Activated T-cell treated with anti-CD3 and anti-CD28 coated beads, Interleukin-2, amount 50 U/mL, for 24 hours (primary cell): ENCODE results near the gene INPP5E.
A peak's percentile ranks its signal among the peaks of the same experiment; 100 is the strongest.

Source experiments
- DNase-seq: peaks from one replicate; pipeline ENCODE4 v3.0.0-alpha.2; 2020
- H3K27ac Mint-ChIP-seq: 2 replicates; pipeline ENCODE4 v1.8.0; 2020; ENCODE audit warnings: mild to moderate bottlenecking, mixed read lengths
- H3K27me3 Mint-ChIP-seq: 2 replicates; pipeline ENCODE4 v1.8.0; 2020; ENCODE audit warnings: mixed read lengths
- H3K36me3 Mint-ChIP-seq: 2 replicates; pipeline ENCODE4 v1.8.0; 2020; ENCODE audit warnings: low read depth, mixed read lengths
- H3K4me1 Mint-ChIP-seq: 2 replicates; pipeline ENCODE4 v1.8.0; 2020; ENCODE audit warnings: low read depth, mixed read lengths
- H3K4me3 Mint-ChIP-seq: 2 replicates; pipeline ENCODE4 v1.8.0; 2020; ENCODE audit warnings: mild to moderate bottlenecking, moderate library complexity, mixed read lengths
- H3K9me3 Mint-ChIP-seq: 2 replicates; pipeline ENCODE4 v1.8.0; 2020; ENCODE audit warnings: mixed read lengths

INPP5E gene

GRCh38 chr9:136389396-136389795, 50.2 kb downstream of the INPP5E start:
- Mint-ChIP-seq H3K4me3 (no peak overlapping the region), H3K27me3 (no peaks in the 10 kb centered on the region), H3K36me3 (peaks cover 95% of the 10 kb centered on the region), H3K4me1 (peaks cover 27% of the 10 kb centered on the region), H3K27ac (no peak overlapping the region), H3K9me3 (no peaks in the 10 kb centered on the region)
- DNase-seq: no peak

DNA sequence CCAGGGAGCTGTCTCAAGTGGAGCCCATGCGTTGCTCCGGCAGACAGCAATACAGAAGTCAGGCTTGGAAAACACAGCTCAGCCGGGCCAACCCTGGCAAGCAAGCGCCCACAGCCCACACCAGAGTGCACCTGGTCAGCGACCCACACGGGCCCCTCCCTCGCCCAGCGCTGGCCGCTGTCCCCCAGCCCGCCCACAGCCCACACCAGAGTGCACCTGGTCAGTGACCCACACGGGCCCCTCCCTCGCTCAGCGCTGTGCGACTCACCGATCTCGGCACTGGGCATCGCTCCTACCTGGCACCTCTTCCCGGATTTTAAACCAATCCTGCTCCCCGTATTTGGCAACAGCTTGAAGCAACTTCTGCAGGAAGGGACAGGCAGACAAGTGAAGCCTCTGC, 52.4 kb downstream of the INPP5E start:
- H3K27me3 Mint-ChIP-seq: no peaks in the 10 kb centered on the region
- H3K36me3 Mint-ChIP-seq: peaks cover 92% of the 10 kb centered on the region
- H3K4me3 Mint-ChIP-seq: no peak overlapping the region
- H3K9me3 Mint-ChIP-seq: no peaks in the 10 kb centered on the region
- DNase-seq: no peak
- H3K4me1 Mint-ChIP-seq: peaks cover 30% of the 10 kb centered on the region
- no peak overlapping the region for H3K27ac Mint-ChIP-seq

DNA sequence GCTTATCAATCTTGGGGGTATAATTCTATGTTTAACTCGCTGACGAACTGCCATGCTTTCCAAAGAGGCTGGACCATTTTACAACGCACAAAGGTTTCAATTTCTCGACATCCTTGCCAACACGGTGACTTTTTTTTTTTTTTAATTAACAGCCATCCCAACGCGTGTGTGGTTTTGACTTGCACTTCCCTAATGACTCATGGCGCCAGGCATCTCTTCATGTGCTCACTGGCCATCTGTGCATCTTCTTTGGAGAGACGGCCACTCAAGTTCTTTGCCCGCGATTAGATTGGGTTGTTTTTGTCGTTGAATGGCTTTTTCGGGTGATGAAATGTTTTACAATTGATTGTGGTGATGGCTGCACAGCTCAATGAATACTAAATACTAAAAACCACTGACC, 53.6 kb downstream of the INPP5E start:
- Mint-ChIP-seq H3K4me3 (peak overlapping the region; percentile 3), H3K27ac (peak overlapping the region; percentile 42), H3K36me3 (peaks cover 90% of the 10 kb centered on the region), H3K9me3 (no peaks in the 10 kb centered on the region), H3K4me1 (peaks cover 30% of the 10 kb centered on the region), H3K27me3 (no peaks in the 10 kb centered on the region)
- DNase-seq: no peak

- H3K36me3 Mint-ChIP-seq: peaks cover 88% of the 10 kb centered on the region
- peak overlapping the region; percentile 39 for H3K27ac Mint-ChIP-seq
- no peaks in the 10 kb centered on the region for H3K27me3 Mint-ChIP-seq
- peaks cover 30% of the 10 kb centered on the region for H3K4me1 Mint-ChIP-seq
- H3K9me3 Mint-ChIP-seq: no peaks in the 10 kb centered on the region
- no peak for DNase-seq
- no peak overlapping the region for H3K4me3 Mint-ChIP-seq
These were observed 54.6 kb downstream of the INPP5E start for GRCh38 chr9:136385015-136385414.

DNA sequence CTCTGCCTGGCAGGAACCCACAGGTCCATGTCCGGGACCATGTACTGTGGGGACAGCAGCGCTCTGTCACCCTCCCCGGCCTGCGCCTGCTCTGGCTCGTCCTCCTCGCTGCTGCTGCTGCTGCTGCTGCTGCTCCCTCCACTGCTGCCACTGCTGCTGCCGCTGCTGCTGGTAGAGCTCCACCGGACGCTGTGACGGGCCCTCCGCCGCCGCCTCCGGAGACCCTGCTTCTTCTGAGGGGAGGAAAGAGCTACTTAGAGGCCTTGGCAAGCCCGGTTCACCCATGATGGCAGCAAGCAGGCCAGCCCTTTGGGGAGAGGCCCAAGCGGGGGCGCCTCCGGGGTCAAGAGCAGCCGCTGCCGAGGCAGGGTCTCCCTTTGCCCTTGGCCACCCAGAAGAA, 56.2 kb downstream of the INPP5E start:
- Mint-ChIP-seq H3K4me1 (peaks cover 30% of the 10 kb centered on the region), H3K9me3 (no peaks in the 10 kb centered on the region), H3K36me3 (peaks cover 88% of the 10 kb centered on the region), H3K27ac (no peak overlapping the region), H3K4me3 (no peak overlapping the region), H3K27me3 (no peaks in the 10 kb centered on the region)
- no peak for DNase-seq

- H3K36me3 Mint-ChIP-seq: peaks cover 79% of the 10 kb centered on the region
- no peak for DNase-seq
- H3K27me3 Mint-ChIP-seq: no peaks in the 10 kb centered on the region
- H3K9me3 Mint-ChIP-seq: no peaks in the 10 kb centered on the region
- peaks cover 25% of the 10 kb centered on the region for H3K4me1 Mint-ChIP-seq
- H3K27ac Mint-ChIP-seq: no peak overlapping the region
- H3K4me3 Mint-ChIP-seq: no peak overlapping the region
These were observed 57.6 kb downstream of the INPP5E start for GRCh38 chr9:136381966-136382513.

DNA sequence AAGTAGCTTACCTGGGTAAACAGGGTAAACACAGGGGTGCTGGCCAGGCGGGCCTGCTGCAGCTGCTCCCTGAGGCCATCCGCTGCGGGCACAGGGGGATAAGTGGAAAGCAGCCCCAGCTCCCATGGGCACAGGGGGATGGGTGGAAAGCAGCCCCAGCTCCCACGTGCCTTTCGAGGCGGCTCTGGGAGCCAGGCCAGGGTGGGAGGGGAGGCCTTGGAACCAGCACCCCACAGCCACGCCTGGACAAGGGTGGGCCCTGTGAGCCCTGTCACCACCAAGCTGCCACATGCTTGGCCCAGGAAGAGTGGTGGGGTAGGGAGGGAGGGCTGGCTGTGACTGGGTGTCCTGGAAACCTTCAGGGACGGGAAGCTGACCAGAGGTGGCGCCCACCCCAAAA, 58.3 kb downstream of the INPP5E start:
- H3K27ac Mint-ChIP-seq: no peak overlapping the region
- peaks cover 22% of the 10 kb centered on the region for H3K4me1 Mint-ChIP-seq
- DNase-seq: no peak
- H3K4me3 Mint-ChIP-seq: no peak overlapping the region
- no peaks in the 10 kb centered on the region for H3K27me3 Mint-ChIP-seq
- H3K9me3 Mint-ChIP-seq: no peaks in the 10 kb centered on the region
- peaks cover 81% of the 10 kb centered on the region for H3K36me3 Mint-ChIP-seq

DNA sequence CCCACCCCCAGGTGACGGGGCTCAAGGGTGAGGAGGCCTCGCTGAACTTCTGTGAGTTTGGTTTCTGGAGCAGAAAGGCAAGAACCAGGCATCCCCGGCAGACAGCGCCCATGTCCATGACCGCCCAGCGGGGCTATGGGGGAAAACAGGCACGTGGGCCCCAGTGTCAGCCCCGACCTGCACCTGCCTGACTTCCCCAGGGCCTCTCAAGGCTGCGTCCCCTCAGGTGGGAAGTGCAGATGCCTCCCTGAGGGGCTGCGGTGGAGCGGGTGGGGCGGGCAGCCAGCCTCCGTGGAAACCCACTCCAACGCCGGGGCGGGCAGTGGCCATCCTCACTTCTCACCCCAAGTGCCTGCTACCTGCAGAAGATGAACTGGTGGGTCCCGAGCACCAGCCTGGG, 59.3 kb downstream of the INPP5E start:
- H3K4me1 Mint-ChIP-seq: peaks cover 13% of the 10 kb centered on the region
- H3K27ac Mint-ChIP-seq: no peak overlapping the region
- H3K4me3 Mint-ChIP-seq: no peak overlapping the region
- no peaks in the 10 kb centered on the region for H3K27me3 Mint-ChIP-seq
- H3K9me3 Mint-ChIP-seq: no peaks in the 10 kb centered on the region
- DNase-seq: no peak
- peaks cover 81% of the 10 kb centered on the region for H3K36me3 Mint-ChIP-seq

GRCh38 chr9:136379891-136380290, 59.8 kb downstream of the INPP5E start:
- Mint-ChIP-seq H3K27me3 (no peaks in the 10 kb centered on the region), H3K36me3 (peaks cover 79% of the 10 kb centered on the region), H3K9me3 (no peaks in the 10 kb centered on the region), H3K4me1 (peaks cover 8% of the 10 kb centered on the region), H3K27ac (no peak overlapping the region), H3K4me3 (no peak overlapping the region)
- no peak for DNase-seq

DNA sequence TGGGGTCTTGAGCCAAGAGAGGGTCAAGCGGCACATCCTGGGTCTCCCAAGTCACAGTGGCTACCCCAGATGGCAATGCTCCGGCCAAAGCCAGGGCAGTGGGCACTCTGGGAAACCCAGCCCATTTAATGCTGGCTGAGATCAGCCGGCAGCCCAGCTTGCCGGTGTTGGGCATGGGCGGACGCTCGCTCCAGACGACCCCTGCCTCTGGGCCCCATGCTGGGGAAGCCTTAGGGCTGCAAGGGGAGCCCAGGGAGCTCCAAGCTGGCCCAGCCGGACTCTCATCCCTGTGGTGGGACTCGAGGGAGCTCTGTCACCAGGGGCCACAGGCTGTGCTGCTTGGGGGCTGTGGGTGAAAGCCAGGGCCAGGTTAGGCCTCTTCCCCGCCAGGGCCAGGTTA, 60.2 kb downstream of the INPP5E start:
- Mint-ChIP-seq H3K27ac (no peak overlapping the region), H3K36me3 (peaks cover 79% of the 10 kb centered on the region), H3K9me3 (no peaks in the 10 kb centered on the region), H3K4me3 (no peak overlapping the region), H3K27me3 (no peaks in the 10 kb centered on the region), H3K4me1 (peaks cover 3% of the 10 kb centered on the region)
- DNase-seq: no peak

GRCh38 chr9:136379003-136379287, 60.7 kb downstream of the INPP5E start:
- no peak overlapping the region for H3K4me3 Mint-ChIP-seq
- H3K9me3 Mint-ChIP-seq: no peaks in the 10 kb centered on the region
- H3K27ac Mint-ChIP-seq: no peak overlapping the region
- DNase-seq: no peak
- H3K36me3 Mint-ChIP-seq: peaks cover 76% of the 10 kb centered on the region
- no peaks in the 10 kb centered on the region for H3K27me3 Mint-ChIP-seq
- no peaks in the 10 kb centered on the region for H3K4me1 Mint-ChIP-seq
